Measurements from ENCODE around the gene STAG3. TPM values are rescaled to one million over a fixed set of nuclear protein-coding genes. Genes with fewer than 3 reads are reported as not detected.

STAG3 gene
- total and polyA plus RNA-seq, 10 of the 15 experiments (the other 5 are each of a cell fraction or from before 2014, with no cell fraction given), result 73.0 to 306 (median 120) TPM

DNA sequence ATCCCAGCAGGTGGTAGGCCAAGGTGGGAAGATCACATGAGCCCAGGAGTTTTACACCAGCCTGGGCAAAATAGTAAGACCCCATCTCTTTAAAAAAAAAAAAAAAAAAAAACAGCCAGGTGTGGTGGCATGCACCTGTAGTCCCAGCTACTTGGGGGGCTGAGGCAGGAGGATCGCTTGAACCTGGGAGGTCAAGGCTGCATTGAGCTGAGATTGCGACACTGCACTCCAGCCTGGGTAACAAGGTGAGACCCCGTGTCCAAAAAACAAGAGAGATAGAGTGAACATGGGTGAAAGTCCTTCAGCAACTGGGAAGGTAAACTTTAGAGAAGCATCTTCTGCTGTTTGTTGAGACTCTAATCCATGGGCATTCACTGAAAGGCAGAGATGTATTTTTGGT, 35.3 kb upstream of the STAG3 start:
- Histone ChIP-seq H3K27ac (ENCODE audit: control insufficient read depth, insufficient read depth) (no peak overlapping the region), H3K9ac (ENCODE audit: control insufficient read depth, insufficient read depth, low read length) (no peak overlapping the region), H3K9me3 (replicated peaks; ENCODE audit: control insufficient read depth, insufficient read depth, low read length) (no peaks in the 10 kb centered on the region; the same call in 2 of the 3 replicates), H3K4me3 (no peak overlapping the region), H3K36me3 (ENCODE audit: control insufficient read depth in 2 of 2, insufficient read depth in 2 of 2, low read length in 1 of 2) (no peaks in the 10 kb centered on the region), H3K4me1 (ENCODE audit: control insufficient read depth, insufficient read depth, low read length) (peaks cover 14% of the 10 kb centered on the region), H3K79me2 (ENCODE audit: control insufficient read depth, insufficient read depth, low read length) (no peaks in the 10 kb centered on the region), H2AFZ (ENCODE audit: control insufficient read depth, low read depth, low read length) (no peak overlapping the region), H3K27me3 (replicated peaks in 1 of 2; ENCODE audit: control insufficient read depth in 2 of 2, insufficient read depth in 2 of 2, low read length in 1 of 2) (no peaks in the 10 kb centered on the region), H4K20me1 (ENCODE audit: control insufficient read depth, insufficient read depth) (no peaks in the 10 kb centered on the region), H3K4me2 (ENCODE audit: control insufficient read depth, insufficient read depth) (no peak overlapping the region)
- ATAC-seq (no peak), FAIRE-seq (no peak), DNase-seq (ENCODE audit: low read depth, low spot score) (no peak)
- intact Hi-C loops (cut with micrococcal nuclease; ENCODE audit: unreplicated experiment), result no loop called here
- RAD21 ChIA-PET (ENCODE audit: unreplicated experiment), result interaction anchor here (1.2 to 2.0 kb wide), 2 partner anchors 10 to 25 kb away, joined by 4 to 5 read pairs; no protein-coding TSS in a partner anchor
- CTCF ChIA-PET, result interaction anchor here (1.2 to 3.4 kb wide), 3 partner anchors 11 to 76 kb away, joined by 3 to 16 read pairs (median 3); no protein-coding TSS in a partner anchor
- 79% methylated on average over 3 of the region's 3 CpGs for WGBS (ENCODE audit: insufficient coverage, insufficient replicate concordance, low lambda C conversion rate, missing lambda C conversion rate)
- no TSS peak for BruUV-seq (replicated peaks)
- POLR2A ChIA-PET, result interaction anchor here (0.6 to 1.6 kb wide), 5 partner anchors 16 to 1691 kb away, joined by 3 to 6 read pairs (median 4); partner anchors contain the start of genes MEPCE and TRAPPC14
- in situ Hi-C loops (cut with MboI), result no loop called here
- SMC1A ChIA-PET (ENCODE audit: uncharacterized antibody, unreplicated experiment), result interaction anchor here (1.1 to 1.7 kb wide), 3 partner anchors 9 to 48 kb away, joined by 3 to 6 read pairs (median 5); no protein-coding TSS in a partner anchor
- TF ChIP-seq BCLAF1 (IDR thresholded peaks at IDR 0.05), result no peak
- TF ChIP-seq, protein P1, sequence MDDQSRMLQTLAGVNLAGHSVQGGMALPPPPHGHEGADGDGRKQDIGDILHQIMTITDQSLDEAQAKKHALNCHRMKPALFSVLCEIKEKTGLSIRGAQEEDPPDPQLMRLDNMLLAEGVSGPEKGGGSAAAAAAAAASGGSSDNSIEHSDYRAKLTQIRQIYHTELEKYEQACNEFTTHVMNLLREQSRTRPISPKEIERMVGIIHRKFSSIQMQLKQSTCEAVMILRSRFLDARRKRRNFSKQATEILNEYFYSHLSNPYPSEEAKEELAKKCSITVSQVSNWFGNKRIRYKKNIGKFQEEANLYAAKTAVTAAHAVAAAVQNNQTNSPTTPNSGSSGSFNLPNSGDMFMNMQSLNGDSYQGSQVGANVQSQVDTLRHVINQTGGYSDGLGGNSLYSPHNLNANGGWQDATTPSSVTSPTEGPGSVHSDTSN (IDR thresholded peaks at IDR 0.05; ENCODE audit: insufficient replicate concordance, low read depth, low read length), result no peak
- no peak for TF ChIP-seq TAF1 (IDR thresholded peaks at IDR 0.05; ENCODE audit: borderline replicate concordance, low read depth, low read length)
- TF ChIP-seq SIN3A (IDR thresholded peaks at IDR 0.05; ENCODE audit: low read depth, low read length), result no peak
- no peak for TF ChIP-seq GABPA (IDR thresholded peaks at IDR 0.05; ENCODE audit: low read depth)
- no peak for TF ChIP-seq FOS (IDR thresholded peaks at IDR 0.05; ENCODE audit: borderline replicate concordance, extremely low read depth, insufficient read length)
- TF ChIP-seq TCF7 (IDR thresholded peaks at IDR 0.05; ENCODE audit: borderline replicate concordance), result no peak
- TF ChIP-seq, protein P2, sequence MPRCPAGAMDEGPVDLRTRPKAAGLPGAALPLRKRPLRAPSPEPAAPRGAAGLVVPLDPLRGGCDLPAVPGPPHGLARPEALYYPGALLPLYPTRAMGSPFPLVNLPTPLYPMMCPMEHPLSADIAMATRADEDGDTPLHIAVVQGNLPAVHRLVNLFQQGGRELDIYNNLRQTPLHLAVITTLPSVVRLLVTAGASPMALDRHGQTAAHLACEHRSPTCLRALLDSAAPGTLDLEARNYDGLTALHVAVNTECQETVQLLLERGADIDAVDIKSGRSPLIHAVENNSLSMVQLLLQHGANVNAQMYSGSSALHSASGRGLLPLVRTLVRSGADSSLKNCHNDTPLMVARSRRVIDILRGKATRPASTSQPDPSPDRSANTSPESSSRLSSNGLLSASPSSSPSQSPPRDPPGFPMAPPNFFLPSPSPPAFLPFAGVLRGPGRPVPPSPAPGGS (IDR thresholded peaks at IDR 0.05; ENCODE audit: borderline replicate concordance, insufficient read depth, low read depth, low read length, poor library complexity, severe bottlenecking), result no peak
- TF ChIP-seq LARP7 (IDR thresholded peaks at IDR 0.05), result no peak
- TF ChIP-seq, protein P3, sequence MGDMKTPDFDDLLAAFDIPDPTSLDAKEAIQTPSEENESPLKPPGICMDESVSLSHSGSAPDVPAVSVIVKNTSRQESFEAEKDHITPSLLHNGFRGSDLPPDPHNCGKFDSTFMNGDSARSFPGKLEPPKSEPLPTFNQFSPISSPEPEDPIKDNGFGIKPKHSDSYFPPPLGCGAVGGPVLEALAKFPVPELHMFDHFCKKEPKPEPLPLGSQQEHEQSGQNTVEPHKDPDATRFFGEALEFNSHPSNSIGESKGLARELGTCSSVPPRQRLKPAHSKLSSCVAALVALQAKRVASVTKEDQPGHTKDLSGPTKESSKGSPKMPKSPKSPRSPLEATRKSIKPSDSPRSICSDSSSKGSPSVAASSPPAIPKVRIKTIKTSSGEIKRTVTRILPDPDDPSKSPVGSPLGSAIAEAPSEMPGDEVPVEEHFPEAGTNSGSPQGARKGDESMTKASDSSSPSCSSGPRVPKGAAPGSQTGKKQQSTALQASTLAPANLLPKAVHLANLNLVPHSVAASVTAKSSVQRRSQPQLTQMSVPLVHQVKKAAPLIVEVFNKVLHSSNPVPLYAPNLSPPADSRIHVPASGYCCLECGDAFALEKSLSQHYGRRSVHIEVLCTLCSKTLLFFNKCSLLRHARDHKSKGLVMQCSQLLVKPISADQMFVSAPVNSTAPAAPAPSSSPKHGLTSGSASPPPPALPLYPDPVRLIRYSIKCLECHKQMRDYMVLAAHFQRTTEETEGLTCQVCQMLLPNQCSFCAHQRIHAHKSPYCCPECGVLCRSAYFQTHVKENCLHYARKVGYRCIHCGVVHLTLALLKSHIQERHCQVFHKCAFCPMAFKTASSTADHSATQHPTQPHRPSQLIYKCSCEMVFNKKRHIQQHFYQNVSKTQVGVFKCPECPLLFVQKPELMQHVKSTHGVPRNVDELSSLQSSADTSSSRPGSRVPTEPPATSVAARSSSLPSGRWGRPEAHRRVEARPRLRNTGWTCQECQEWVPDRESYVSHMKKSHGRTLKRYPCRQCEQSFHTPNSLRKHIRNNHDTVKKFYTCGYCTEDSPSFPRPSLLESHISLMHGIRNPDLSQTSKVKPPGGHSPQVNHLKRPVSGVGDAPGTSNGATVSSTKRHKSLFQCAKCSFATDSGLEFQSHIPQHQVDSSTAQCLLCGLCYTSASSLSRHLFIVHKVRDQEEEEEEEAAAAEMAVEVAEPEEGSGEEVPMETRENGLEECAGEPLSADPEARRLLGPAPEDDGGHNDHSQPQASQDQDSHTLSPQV (IDR thresholded peaks at IDR 0.05), result no peak
- no peak for TF ChIP-seq YBX1 (IDR thresholded peaks at IDR 0.05)
- TF ChIP-seq STAT1 (conservative IDR thresholded peaks at IDR 0.05), result no peak
- no peak for TF ChIP-seq ZNF207 (IDR thresholded peaks at IDR 0.05; ENCODE audit: borderline replicate concordance)
- TF ChIP-seq BHLHE40 (IDR thresholded peaks at IDR 0.05; ENCODE audit: borderline replicate concordance in 1 of 2, low read depth in 2 of 2, low read length in 1 of 2), result no peak
